CD14-positive monocyte (primary cell): Measurements from ENCODE around the gene METTL25B. TPM values are rescaled to one million over a fixed set of nuclear protein-coding genes. Genes with fewer than 3 reads are reported as not detected.
A peak's percentile ranks its signal among the peaks of the same experiment; 100 is the strongest.

Experiments
- DNase-seq, 3 donors: peaks; one replicate each; pipeline ENCODE4 v3.0.0-alpha.2; 2011 to 2022
- H2AFZ ChIP-seq: 2 replicates; pipeline ENCODE4 v1.6.0; 2012; ENCODE audit warnings: mild to moderate bottlenecking, low read depth, low read length, inconsistent platforms; ENCODE audit not compliant: insufficient read depth, poor library complexity, severe bottlenecking
- H3K27ac ChIP-seq, 2 donors: 1 replicate in 1 of 2; 2 replicates in 1 of 2; pipeline ENCODE4 v1.5.1; 2012 to 2013; ENCODE audit warnings: low read length in 2 of 2, control low read depth in 1 of 2, inconsistent platforms in 1 of 2, low read depth in 1 of 2, mild to moderate bottlenecking in 1 of 2
- H3K27me3 ChIP-seq, 2 donors: one replicate each; pipeline versions ENCODE4 v1.6.0 to v1.6.1; 2011 to 2013; ENCODE audit warnings: low read length in 2 of 2; ENCODE audit not compliant: control insufficient read depth in 2 of 2, insufficient read depth in 2 of 2
- H3K36me3 ChIP-seq, 2 donors: replicated peaks in 1 of 2; 1 replicate in 1 of 2; 2 replicates in 1 of 2; pipeline versions ENCODE4 v1.5.1 to v1.6.1; 2012 to 2013; ENCODE audit warnings: low read length in 2 of 2, control low read depth in 1 of 2, inconsistent platforms in 1 of 2, mild to moderate bottlenecking in 1 of 2; ENCODE audit not compliant: insufficient read depth in 2 of 2, control insufficient read depth in 1 of 2
- H3K4me1 ChIP-seq, 2 donors: 1 replicate in 1 of 2; 2 replicates in 1 of 2; pipeline versions ENCODE4 v1.5.1 to v1.6.1; 2012 to 2013; ENCODE audit warnings: low read length in 2 of 2, control low read depth in 1 of 2, inconsistent platforms in 1 of 2, mild to moderate bottlenecking in 1 of 2, moderate library complexity in 1 of 2; ENCODE audit not compliant: insufficient read depth in 2 of 2, control insufficient read depth in 1 of 2
- H3K4me2 ChIP-seq: replicated peaks from 2 replicates; pipeline ENCODE3; 2012; ENCODE audit warnings: low read length, moderate library complexity, mild to moderate bottlenecking; ENCODE audit not compliant: poor library complexity, severe bottlenecking; ENCODE audit errors: extremely low read depth
- H3K4me3 ChIP-seq, 3 experiments: fragments of 200-600 bp in 1 of 3; sonication (generic) in 1 of 3; replicated peaks in 1 of 3; 1 replicate in 2 of 3; 2 replicates in 1 of 3; pipeline ENCODE4 v1.5.1; 2011 to 2013; ENCODE audit warnings: low read length in 3 of 3, mild to moderate bottlenecking in 3 of 3, control low read depth in 2 of 3, low read depth in 2 of 3, inconsistent platforms in 1 of 3, moderate library complexity in 1 of 3
- H3K79me2 ChIP-seq: 2 replicates; pipeline ENCODE4 v1.6.0; 2012; ENCODE audit warnings: mild to moderate bottlenecking, control low read depth, inconsistent platforms, low read length, moderate library complexity; ENCODE audit not compliant: insufficient read depth
- H3K9ac ChIP-seq: 2 replicates; pipeline ENCODE4 v1.6.0; 2017; ENCODE audit warnings: low read length, mild to moderate bottlenecking; ENCODE audit not compliant: insufficient read depth, poor library complexity, severe bottlenecking
- H3K9me3 ChIP-seq, 2 donors: replicated peaks in 1 of 2; 1 replicate in 1 of 2; 2 replicates in 1 of 2; pipeline versions ENCODE4 v1.5.1 to v1.6.1; 2012 to 2013; ENCODE audit warnings: low read length in 2 of 2, control low read depth in 1 of 2; ENCODE audit not compliant: control insufficient read depth in 1 of 2, insufficient read depth in 1 of 2
- H4K20me1 ChIP-seq: 2 replicates; pipeline ENCODE4 v1.6.0; 2012; ENCODE audit warnings: mild to moderate bottlenecking, low read length, control low read depth, moderate library complexity; ENCODE audit not compliant: insufficient read depth
- H3K27ac Mint-ChIP-seq, 7 donors: one replicate each; pipeline ENCODE4 v1.8.0; 2020; ENCODE audit warnings: mild to moderate bottlenecking in 7 of 7, mixed read lengths in 7 of 7, moderate library complexity in 6 of 7, inconsistent platforms in 2 of 7
- H3K27me3 Mint-ChIP-seq, 3 donors: one replicate each; pipeline ENCODE4 v1.8.0; 2021 to 2022; ENCODE audit warnings: low read depth in 3 of 3, mild to moderate bottlenecking in 3 of 3, mixed read lengths in 3 of 3, moderate library complexity in 3 of 3, inconsistent platforms in 1 of 3
- H3K36me3 Mint-ChIP-seq, 2 donors: one replicate each; pipeline ENCODE4 v1.8.0; 2020; ENCODE audit warnings: mixed read lengths in 2 of 2, inconsistent platforms in 1 of 2, mild to moderate bottlenecking in 1 of 2
- H3K4me1 Mint-ChIP-seq: one replicate; pipeline ENCODE4 v1.8.0; 2020; ENCODE audit warnings: mild to moderate bottlenecking, mixed read lengths
- H3K4me3 Mint-ChIP-seq, 2 donors: one replicate each; pipeline ENCODE4 v1.8.0; 2020; ENCODE audit warnings: mild to moderate bottlenecking in 2 of 2, mixed read lengths in 2 of 2, moderate library complexity in 1 of 2
- H3K9me3 Mint-ChIP-seq, 7 donors: one replicate each; pipeline ENCODE4 v1.8.0; 2020 to 2022; ENCODE audit warnings: mixed read lengths in 7 of 7, mild to moderate bottlenecking in 6 of 7, moderate library complexity in 6 of 7, inconsistent platforms in 2 of 7
- CTCF ChIP-seq: fragments of 200-600 bp; IDR thresholded peaks from one replicate; pipeline ENCODE4 v1.8.0; 2022; ENCODE audit warnings: antibody characterized with exemption, mild to moderate bottlenecking
- WGBS: methylation state at CpG from one replicate; pipeline ENCODE4 v1.1.5; 2013; ENCODE audit warnings: missing lambda C conversion rate; ENCODE audit not compliant: insufficient coverage; 5-methylcytosine and 5-hydroxymethylcytosine counted together
- intact Hi-C, 2 donors: fragments of 100-400 bp; cut with micrococcal nuclease; formaldehyde crosslinking; loops; one replicate each; pipeline versions ENCODE4 v1.15.0 to v1.15.1; 2023
- polyA plus RNA-seq, 3 donors: library from polyadenylated mRNA; depleted of rRNA in 1 of 3; unstranded in 2 of 3; stranded (reverse) in 1 of 3; fragments of 300-500 nt in 2 of 3; fragments of >200 nt in 1 of 3; fragmentation: Illumina TruSeq in 2 of 3; gene quantifications; 1 replicate in 2 of 3; 2 replicates in 1 of 3; pipeline ENCODE4 v1.2.3, GENCODE V29; 2012 to 2021

METTL25B gene
- polyA plus RNA-seq, 3 donors, result 4.6 to 49.3 (median 4.8) TPM

- peak overlapping the region; percentile 78 for H2AFZ ChIP-seq
- Mint-ChIP-seq H3K4me3 (peak overlapping the region; percentile 93 to 97), H3K27ac (peak overlapping the region in 4 of 7 donors; percentile 97 to 98 (median 98)), H3K4me1 (peaks cover 18% of the 10 kb centered on the region), H3K9me3 (no peaks in the 10 kb centered on the region), H3K27me3 (peaks cover 0 to 2% (median 0%) of the 10 kb centered on the region in 3 donors), H3K36me3 (peaks cover 10 to 31% of the 10 kb centered on the region in 2 donors)
- peak overlapping the region in 1 of 2 donors; percentile 98 for H3K27ac ChIP-seq
- H3K4me2 ChIP-seq, result peak overlapping the region; percentile 93
- peaks cover 38 to 45% of the 10 kb centered on the region in 2 donors for H3K4me1 ChIP-seq
- H3K27me3 ChIP-seq, result no peaks in the 10 kb centered on the region
- H3K36me3 ChIP-seq, result peaks cover 27 to 41% of the 10 kb centered on the region in 2 donors
- no peak for TF ChIP-seq CTCF
- intact Hi-C loops, result loop anchor here in 1 of 2 donors (2.0 to 10.0 kb wide), 4 partner anchors 39 to 223 kb away; partner anchors contain the start of gene MEF2D
- WGBS, result 38% methylated on average over 6 of the region's 7 CpGs
- H3K9me3 ChIP-seq, result no peaks in the 10 kb centered on the region
- peaks cover 47% of the 10 kb centered on the region for H4K20me1 ChIP-seq
- peak overlapping the region; percentile 64 to 94 (median 89) for H3K4me3 ChIP-seq
- DNase-seq, result no peak
- H3K79me2 ChIP-seq, result peaks cover 75% of the 10 kb centered on the region
- H3K9ac ChIP-seq, result peak overlapping the region; percentile 89
Measured at GRCh38 chr1:156727492-156727891, 777 bp upstream of the METTL25B start.

GRCh38 chr1:156728599-156729462 is 562 bp downstream of the METTL25B start, which contains the start of gene ISG20L2:
Gene ISG20L2, minus strand, starts transcription at chr1:156728766. Its CDS starts 1,114 bp downstream, at chr1:156727652.
- Histone ChIP-seq H3K9ac (peak within 1 kb of the TSS; percentile 89), H4K20me1 (peaks cover 34% of the 10 kb centered on the region), H2AFZ (peak within 1 kb of the TSS; percentile 82), H3K9me3 (no peaks in the 10 kb centered on the region), H3K27me3 (no peaks in the 10 kb centered on the region), H3K36me3 (peaks cover 27 to 41% of the 10 kb centered on the region in 2 donors), H3K79me2 (peaks cover 65% of the 10 kb centered on the region), H3K27ac (peak within 1 kb of the TSS; percentile 69 to 98), H3K4me3 (peak within 1 kb of the TSS; percentile 64 to 94 (median 89)), H3K4me1 (peaks cover 38 to 45% of the 10 kb centered on the region in 2 donors), H3K4me2 (peak within 1 kb of the TSS; percentile 93)
- Mint-ChIP-seq H3K9me3 (no peaks in the 10 kb centered on the region), H3K36me3 (peaks cover 23 to 29% of the 10 kb centered on the region in 2 donors), H3K27ac (peak within 1 kb of the TSS in 5 of 7 donors; percentile 72 to 98 (median 98)), H3K4me3 (peak within 1 kb of the TSS; percentile 93 to 97), H3K4me1 (peaks cover 18% of the 10 kb centered on the region), H3K27me3 (no peaks in the 10 kb centered on the region)
- peak; percentile 99 to 100 (median 100) for DNase-seq
- 1% methylated on average over 38 of the region's 57 CpGs for WGBS
- intact Hi-C loops, result loop anchor here in 1 of 2 donors (1.0 to 10.0 kb wide), 4 partner anchors 38 to 224 kb away; partner anchors contain the start of genes MEF2D and PRCC
- no peak for TF ChIP-seq CTCF
